D721Med (cell line): ENCODE data around the gene SFXN3.

Experiments
- DNase-seq: peaks from one replicate; pipeline ENCODE4 v3.0.0; 2011; ENCODE audit warnings: low spot score; ENCODE audit not compliant: insufficient read length
- FAIRE-seq: peaks from 2 replicates; lab custom pipeline; 2011; peaks lifted over from hg19 to GRCh38; lab: Jason Lieb, UNC
- TF ChIP-seq, protein P1 (sequence below): IDR thresholded peaks from 2 replicates; pipeline ENCODE4 v1.5.1; 2012; ENCODE audit warnings: mild to moderate bottlenecking, control low read depth; ENCODE audit not compliant: insufficient read depth; ENCODE audit errors: missing control alignments

The SFXN3 gene

GRCh38 chr10:101006593-101007098 is 24.4 kb upstream of the SFXN3 start:
- DNase-seq = no peak
- TF ChIP-seq, protein P1, sequence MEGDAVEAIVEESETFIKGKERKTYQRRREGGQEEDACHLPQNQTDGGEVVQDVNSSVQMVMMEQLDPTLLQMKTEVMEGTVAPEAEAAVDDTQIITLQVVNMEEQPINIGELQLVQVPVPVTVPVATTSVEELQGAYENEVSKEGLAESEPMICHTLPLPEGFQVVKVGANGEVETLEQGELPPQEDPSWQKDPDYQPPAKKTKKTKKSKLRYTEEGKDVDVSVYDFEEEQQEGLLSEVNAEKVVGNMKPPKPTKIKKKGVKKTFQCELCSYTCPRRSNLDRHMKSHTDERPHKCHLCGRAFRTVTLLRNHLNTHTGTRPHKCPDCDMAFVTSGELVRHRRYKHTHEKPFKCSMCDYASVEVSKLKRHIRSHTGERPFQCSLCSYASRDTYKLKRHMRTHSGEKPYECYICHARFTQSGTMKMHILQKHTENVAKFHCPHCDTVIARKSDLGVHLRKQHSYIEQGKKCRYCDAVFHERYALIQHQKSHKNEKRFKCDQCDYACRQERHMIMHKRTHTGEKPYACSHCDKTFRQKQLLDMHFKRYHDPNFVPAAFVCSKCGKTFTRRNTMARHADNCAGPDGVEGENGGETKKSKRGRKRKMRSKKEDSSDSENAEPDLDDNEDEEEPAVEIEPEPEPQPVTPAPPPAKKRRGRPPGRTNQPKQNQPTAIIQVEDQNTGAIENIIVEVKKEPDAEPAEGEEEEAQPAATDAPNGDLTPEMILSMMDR = no peak
- FAIRE-seq = no peak

GRCh38 chr10:101007099-101007711 is 23.8 kb upstream of the SFXN3 start:
- FAIRE-seq (no peak), DNase-seq (no peak)
- TF ChIP-seq, protein P1 = no peak

GRCh38 chr10:101007915-101008822 is 22.9 kb upstream of the SFXN3 start:
- DNase-seq (no peak), FAIRE-seq (no peak)
- TF ChIP-seq, protein P1 = no peak

GRCh38 chr10:101008823-101009423 is 22.1 kb upstream of the SFXN3 start:
- FAIRE-seq (no peak), DNase-seq (no peak)
- TF ChIP-seq, protein P1 = no peak

DNA sequence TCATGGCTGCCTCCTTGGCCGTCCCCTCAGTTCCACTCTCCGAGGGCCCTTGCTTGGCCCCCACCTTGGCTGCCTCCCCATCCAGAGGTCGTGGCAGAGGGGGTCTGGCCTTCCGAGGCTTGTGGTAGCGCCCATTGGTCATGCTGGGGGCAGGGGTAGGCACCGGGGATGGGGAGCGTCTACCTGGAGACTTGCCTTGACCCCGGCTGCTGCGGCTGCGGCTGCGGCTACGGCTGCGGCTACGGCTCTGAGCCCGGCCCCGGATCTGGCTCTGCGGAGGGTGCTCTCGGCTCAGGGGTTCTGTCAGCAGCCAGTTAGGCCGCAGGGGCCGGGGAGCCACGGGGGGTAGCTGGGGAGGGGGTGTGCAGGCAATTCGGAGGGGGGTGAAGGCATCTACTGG is 20.7 kb upstream of the SFXN3 start:
- TF ChIP-seq, protein P1 = no peak
- FAIRE-seq (no peak), DNase-seq (no peak)

DNA sequence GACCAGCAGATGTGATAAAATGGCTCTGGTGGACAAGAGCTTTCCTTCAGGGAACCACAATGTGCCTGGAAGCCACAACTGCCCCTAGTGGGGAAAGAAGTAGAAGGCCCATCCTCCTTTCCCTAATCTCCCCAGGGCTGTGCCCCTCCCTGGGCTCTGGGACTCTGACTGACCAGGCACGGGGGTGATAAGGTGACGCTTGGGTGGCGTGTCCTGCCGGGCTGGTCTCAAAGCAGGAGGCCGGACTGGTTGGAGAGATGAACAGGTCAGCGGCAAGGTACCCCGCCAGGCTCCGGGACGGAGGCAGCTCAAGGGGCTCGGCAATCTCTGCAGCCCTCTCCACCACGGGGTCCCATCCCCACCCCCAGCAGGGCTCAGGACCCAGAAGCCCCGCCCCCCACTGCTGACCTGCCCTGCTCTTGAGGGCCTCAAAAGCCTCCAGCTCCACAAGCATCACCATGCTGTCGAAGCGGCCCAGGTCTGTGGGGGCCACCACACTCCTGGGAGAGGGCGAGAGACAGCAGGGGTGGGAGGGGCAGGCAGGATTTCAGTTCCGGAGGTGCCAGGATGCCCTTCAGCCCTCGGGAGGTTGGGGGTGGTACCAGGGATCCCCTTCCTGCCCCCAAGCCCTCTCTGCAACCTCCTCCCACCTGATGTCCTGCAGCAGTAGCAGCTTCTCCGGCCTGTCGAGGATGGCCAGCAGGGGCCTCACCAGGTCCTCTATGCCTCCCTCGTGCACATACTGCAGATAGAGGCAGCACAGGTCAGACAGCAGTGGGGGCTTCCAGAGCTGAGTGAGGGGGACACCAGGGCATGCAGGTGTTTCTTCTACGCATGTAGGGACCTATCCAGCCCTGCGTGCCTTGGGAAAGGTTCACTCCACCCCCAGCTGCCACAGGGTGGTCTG is 19.3 kb upstream of the SFXN3 start:
- TF ChIP-seq, protein P1 = no peak
- no peak for FAIRE-seq
- no peak for DNase-seq
